T47D (cell line): ENCODE data around the gene WARS2.
A peak's percentile ranks its signal among the peaks of the same experiment; 100 is the strongest.
"Not testable (repeated sequence)": the region's sequence is repeated elsewhere in the genome, so short reads cannot be mapped to it uniquely, and the experiment has no call there.

Experiments
- DNase-seq, 2 experiments: peaks; one replicate each; pipeline versions ENCODE4 v3.0.0 to v3.0.0-alpha.2; 2011 to 2012; ENCODE audit warnings: low read depth in 1 of 2, low spot score in 1 of 2
- JUND ChIP-seq: IDR thresholded peaks from 2 replicates; pipeline ENCODE4 v1.6.1; 2012; ENCODE audit warnings: low read depth
- in situ Hi-C: cut with HindIII; loops from 2 replicates; pipeline ENCODE4 v1.10.0; 2016; ENCODE audit warnings: low sequenced_read_pairs, low pct_unique_long_range_greater_than_20kb

The WARS2 gene

DNA sequence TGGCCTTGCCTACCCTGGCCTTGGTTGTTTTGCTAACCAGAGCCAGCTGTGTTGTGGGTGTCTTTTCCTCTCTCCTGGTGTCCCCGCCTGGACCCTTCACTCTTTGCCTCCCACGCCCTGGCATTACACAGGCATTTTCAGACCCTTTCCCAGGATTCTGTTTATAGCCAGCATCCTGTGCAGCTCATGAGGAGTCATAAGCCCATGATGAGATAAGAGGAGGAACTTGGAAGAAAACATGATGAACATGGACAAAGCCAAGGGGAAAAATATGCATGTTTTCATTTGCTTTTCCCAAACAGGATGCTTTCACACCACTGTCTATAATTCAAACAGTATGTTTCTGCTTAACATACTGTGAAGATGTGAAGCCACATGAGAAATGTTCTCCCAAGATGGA is 18.7 kb upstream of the WARS2 start:
- DNase-seq = no peak
- in situ Hi-C loops = no loop called here
- no peak for TF ChIP-seq JUND

DNA sequence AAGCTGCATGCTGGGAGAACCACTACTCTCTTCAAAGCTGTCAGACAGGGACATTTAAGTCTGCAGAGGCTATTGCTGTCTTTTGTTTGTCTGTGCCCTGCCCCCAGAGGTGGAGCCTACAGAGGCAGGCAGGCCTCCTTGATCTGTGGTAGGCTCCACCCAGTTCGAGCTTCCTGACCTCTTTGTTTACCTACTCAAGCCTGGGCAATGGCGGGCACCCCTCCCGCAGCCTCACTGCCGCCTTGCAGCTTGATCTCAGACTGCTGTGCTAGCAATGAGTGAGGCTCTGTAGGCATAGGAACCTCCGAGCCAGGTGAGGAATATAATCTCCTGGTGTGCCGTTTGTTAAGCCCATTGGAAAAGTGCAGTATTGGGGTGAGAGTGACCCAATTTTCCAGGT is 16.3 kb upstream of the WARS2 start:
- in situ Hi-C loops, DNase-seq: not testable (repeated sequence)

DNA sequence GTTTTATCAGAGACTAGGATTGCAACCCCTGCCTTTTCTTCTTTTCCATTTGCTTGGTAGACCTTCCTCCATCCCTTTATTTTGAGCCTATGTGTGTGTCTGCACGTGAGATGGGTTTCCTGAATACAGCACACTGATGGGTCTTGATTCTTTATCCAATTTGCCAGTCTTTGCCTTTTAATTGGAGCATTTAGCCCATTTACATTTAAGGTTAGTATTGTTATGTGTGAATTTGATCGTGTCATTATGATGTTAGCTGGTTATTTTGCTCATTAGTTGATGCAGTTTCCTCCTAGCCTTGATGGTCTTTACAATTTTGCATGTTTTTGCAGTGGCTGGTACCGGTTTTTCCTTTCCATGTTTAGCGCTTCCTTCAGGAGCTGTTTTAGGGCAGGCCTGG is 14.6 kb upstream of the WARS2 start:
- in situ Hi-C loops, DNase-seq: not testable (repeated sequence)

DNA sequence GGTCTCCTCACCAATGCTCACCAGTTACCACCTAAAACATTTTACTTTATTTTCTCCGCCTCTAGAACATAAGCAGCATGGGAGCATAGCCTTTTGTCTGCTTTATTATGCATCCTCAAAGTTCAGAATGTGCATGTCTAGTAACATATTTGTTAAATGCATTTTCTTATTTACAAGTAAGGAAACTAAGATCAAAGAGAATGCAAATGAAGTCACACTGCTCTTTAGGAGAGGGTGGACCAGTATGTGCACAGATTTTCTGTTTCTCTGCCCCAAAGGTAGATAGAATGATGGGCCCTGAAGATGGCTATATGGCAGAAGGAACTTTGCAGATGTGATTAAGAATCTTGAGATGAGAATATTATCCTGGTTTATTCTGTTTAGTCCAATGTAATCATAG is 9.7 kb upstream of the WARS2 start:
- no peak for DNase-seq
- in situ Hi-C loops = no loop called here

DNA sequence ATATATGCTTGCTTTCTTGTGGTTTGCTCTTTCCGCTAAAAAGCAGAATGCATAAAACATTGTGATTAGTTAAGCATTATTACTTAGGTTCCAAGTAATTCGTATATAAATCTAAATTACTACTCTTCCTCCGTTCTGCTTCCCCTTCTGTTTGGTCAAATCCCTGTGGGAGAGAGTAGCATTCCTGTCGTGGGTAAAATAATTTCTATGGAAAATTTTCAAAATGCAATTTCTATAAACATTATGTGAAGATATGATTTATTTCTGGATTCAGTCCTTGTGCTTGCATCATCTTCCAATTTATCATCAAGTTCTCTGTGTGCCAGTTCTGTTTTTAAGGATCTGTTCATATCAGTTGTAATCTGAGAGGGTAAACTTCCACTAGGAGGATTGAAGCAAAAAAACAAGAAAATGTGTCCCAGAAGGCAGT is 7.2 kb upstream of the WARS2 start:
- in situ Hi-C loops = no loop called here
- TF ChIP-seq JUND = no peak
- DNase-seq = no peak

More for the DNA sequence above, 9.7 kb upstream of the WARS2 start:
- TF ChIP-seq JUND = no peak

DNA sequence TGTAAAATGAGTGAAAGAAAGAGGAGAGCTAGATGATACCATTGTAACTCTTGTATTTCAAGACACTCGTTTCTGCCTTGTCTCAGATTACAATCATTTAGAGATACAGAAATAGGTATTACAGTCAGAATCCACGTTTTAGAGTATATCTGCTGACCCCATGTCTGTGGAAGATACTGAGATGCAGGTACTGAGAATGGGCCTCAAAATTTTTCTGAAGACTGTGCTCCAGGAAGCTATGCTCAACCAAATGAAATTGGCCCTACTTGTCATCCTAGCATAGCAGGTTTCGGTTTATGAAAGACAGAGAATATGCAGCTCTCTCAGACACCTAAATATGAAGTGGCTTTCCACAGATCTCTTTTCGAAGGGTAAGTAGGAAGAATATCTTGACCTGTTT is 6.0 kb upstream of the WARS2 start:
- no peak for DNase-seq
- in situ Hi-C loops = no loop called here
- TF ChIP-seq JUND = no peak

DNA sequence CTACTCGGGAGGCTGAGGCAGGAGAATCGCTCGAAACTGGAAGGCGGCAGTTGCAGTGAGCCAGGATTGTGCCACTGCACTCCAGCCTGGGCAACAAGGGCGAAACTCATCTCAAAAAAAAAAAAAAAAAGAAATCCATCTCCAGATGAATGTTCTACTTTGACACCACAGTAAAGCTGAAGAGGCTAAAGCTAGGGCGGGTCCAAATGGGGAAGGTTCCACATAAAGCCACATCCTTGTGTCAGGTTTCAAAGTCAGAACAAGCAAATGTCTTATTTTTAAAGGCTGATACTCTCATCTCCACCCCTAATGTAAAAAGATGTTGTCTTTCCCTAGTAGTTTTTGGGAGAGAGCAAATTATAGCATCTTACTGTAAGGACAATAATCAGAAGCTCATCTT is 4.4 kb upstream of the WARS2 start:
- in situ Hi-C loops = no loop called here
- no peak for DNase-seq
- TF ChIP-seq JUND = no peak

DNA sequence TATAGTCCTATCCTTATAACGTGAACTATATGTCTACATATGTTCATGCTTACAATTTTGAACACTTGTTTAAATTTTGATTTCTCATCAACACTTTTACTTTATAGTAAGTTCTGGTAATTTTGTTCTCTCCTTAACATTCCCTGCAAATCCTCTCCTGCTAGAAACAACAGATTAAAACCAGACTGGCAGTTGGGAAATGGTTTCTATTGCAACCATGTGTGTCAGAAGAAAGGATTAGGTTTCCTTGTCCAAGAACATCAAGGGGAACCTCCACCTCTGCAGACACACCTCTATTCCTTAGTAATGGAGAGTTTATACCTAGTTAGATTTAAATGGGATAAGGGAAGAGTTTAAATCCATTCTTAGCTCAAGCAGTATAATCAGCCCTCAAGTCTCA is 3.3 kb upstream of the WARS2 start:
- in situ Hi-C loops = no loop called here
- no peak for TF ChIP-seq JUND
- no peak for DNase-seq

DNA sequence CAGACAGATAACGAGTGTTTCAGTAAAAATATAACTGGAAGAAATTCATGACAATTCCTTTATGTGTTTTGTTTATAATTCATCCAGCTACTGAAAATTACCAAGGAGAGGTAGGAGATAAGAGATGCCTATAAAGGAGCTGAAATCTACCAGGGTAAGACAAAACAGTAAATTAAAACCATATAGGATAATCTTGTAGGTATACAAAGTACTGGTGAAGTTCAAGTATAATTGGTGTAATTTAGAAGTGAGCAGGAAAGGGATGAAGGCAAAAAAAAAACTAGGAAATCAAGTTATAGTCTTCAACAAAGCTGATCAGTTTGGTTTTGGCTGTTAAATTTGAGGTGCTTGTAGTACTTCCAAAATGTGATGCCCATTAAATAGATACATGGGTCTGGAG is 1.2 kb upstream of the WARS2 start:
- in situ Hi-C loops = no loop called here
- TF ChIP-seq JUND = no peak
- no peak for DNase-seq

DNA sequence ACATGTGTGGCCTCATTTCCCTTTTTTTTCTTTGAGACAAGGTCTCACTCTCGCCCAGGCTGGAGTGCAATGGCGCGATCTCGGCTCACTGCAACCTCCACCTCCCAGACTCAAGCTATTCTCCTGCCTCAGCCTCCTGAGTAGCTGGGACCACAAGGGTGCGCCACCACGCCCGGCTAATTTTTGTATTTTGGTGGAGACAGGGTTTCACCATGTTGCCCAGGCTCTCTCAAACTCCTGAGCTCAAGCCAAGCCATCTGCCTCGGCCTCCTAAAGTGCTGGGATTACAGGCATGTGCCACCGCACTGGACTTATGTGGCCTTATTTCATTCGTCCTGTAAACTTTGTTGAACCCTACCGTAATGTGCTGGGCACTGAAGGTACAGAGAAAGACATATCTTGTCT is 569 bp upstream of the WARS2 start:
- no peak for TF ChIP-seq JUND
- in situ Hi-C loops = no loop called here
- peak in 1 of 2 experiments; percentile 47 for DNase-seq

DNA sequence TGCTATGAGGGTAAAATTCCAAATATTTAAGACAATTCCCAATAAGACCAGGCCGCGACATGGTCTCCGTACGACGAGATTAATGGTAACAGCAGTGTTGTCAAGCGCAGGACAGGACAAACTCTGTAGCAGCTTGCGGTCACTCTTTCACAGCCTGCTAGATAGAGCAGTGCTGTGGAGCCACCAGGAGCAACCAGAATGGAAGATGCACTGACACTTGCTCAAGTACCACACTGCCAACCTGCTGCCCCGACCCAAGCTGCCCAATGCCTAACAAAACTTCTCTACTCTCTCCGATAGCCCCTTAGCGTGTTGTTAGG is 636 bp downstream of the WARS2 start:
- no peak for TF ChIP-seq JUND
- no peak for DNase-seq
- in situ Hi-C loops = no loop called here

DNA sequence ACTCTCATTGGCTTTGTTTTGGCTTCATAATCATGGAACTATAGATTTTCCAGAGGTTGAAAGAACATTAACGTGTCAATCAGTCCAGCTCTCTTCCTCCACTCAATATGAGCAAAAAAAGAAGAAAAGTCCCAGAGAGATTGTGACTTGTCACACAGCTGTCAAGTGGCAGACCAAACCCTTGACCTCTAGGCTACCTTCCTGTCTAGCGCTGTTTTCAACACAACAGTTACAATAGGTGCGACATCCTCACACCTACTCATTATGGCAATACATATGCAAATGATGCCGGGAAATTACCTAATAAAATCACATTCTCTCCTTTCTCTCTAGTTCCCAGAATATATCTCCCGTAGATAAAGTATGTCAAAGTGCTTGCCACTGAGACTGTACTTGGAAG is 1.1 kb downstream of the WARS2 start:
- in situ Hi-C loops = no loop called here
- TF ChIP-seq JUND = no peak
- no peak for DNase-seq

DNA sequence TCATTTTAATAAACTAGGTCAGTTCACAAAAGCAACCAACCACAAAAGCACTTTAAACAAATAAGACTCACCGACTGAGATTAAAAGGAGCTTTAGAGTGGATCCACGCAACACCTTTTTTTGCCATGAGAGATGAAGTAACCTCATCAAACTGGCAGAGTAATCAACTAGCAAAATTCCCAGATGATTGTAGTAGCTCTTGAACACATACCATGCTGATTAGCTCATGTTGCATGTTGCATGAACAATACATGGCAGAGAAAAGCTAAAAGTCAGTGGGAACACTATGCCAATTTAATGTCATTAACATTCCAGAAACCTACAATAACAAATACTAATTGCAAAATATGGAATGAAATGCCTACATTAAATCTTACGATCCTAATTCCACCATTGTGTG is 4.1 kb downstream of the WARS2 start:
- in situ Hi-C loops = no loop called here
- TF ChIP-seq JUND = no peak
- DNase-seq = no peak

DNA sequence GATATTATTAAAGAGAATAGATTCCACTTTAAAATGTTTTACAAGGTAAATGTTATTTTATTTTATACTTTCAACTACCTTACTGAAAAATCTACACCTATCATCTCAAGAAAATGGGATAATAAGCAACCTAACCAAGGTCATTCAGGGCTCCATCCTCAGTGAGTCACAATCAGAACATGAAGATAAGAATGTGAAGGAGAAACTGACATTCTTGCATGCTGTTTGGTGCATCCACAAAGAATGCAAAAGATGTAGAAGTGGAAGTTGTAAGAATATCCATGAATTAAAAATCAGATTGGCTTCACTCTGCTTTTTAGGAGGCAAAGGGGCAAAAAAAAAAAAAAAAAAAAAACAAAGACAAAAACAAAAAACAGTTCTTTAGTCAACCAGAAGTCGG is 6.5 kb downstream of the WARS2 start:
- no peak for TF ChIP-seq JUND
- in situ Hi-C loops = no loop called here
- no peak for DNase-seq

DNA sequence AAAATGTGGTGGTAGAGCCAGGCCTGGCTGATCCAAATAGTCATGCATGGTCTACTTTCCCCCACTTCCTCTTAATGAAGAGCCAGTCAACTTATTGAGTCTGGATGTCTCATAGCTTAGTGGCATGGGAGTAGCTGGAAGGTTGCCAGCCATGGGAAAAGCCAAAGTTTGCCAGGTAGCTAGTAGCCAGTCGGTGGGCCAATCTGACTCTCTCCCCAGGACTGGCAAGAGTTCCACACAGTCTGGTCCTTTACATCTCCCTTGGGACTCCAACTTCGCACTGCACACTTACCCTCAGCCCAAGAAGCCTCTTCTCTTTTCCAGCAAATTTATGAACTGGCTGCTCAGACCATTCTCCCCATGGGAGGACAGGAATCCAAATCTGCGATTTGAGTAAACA is 8.3 kb downstream of the WARS2 start:
- in situ Hi-C loops = no loop called here
- no peak for DNase-seq

More for the DNA sequence above, 8.3 kb downstream of the WARS2 start:
- TF ChIP-seq JUND = no peak
